CD4-positive, alpha-beta T cell treated with Interferon alpha-2 for 1 hour (primary cell): ENCODE data around the gene KCNK15.

Source experiments
- DNase-seq, 2 donors: peaks; one replicate each; pipeline ENCODE4 v3.0.0-alpha.2; 2020 to 2022

The KCNK15 gene

GRCh38 chr20:44715499-44716308, 30.0 kb upstream of the KCNK15 start:
- DNase-seq = no peak

- no peak for DNase-seq
Observed at GRCh38 chr20:44716309-44717106, 29.2 kb upstream of the KCNK15 start.

- DNase-seq = no peak
Observed at GRCh38 chr20:44717986-44718385, 27.7 kb upstream of the KCNK15 start.

- no peak for DNase-seq
Observed at GRCh38 chr20:44719841-44720240, 25.8 kb upstream of the KCNK15 start.

GRCh38 chr20:44720621-44720996, 25.1 kb upstream of the KCNK15 start:
- DNase-seq = no peak

GRCh38 chr20:44720997-44721784, 24.5 kb upstream of the KCNK15 start:
- DNase-seq = no peak

- no peak for DNase-seq
Observed at GRCh38 chr20:44721785-44722054, 23.9 kb upstream of the KCNK15 start.

- DNase-seq = no peak
Observed at GRCh38 chr20:44722990-44723389, 22.7 kb upstream of the KCNK15 start.

- DNase-seq = no peak
Observed at GRCh38 chr20:44723391-44723790, 22.3 kb upstream of the KCNK15 start.

- DNase-seq = no peak
Observed at GRCh38 chr20:44723798-44724362, 21.8 kb upstream of the KCNK15 start.

- DNase-seq = no peak
Observed at GRCh38 chr20:44724423-44725091, 21.1 kb upstream of the KCNK15 start.

- no peak for DNase-seq
Observed at GRCh38 chr20:44725837-44726236, 19.8 kb upstream of the KCNK15 start.

- no peak for DNase-seq
Observed at GRCh38 chr20:44727039-44727438, 18.6 kb upstream of the KCNK15 start.

GRCh38 chr20:44727651-44728050, 18.0 kb upstream of the KCNK15 start:
- no peak for DNase-seq

- DNase-seq = no peak
Observed at GRCh38 chr20:44728801-44729443, 16.7 kb upstream of the KCNK15 start.

GRCh38 chr20:44730441-44730840, 15.2 kb upstream of the KCNK15 start:
- no peak for DNase-seq

- no peak for DNase-seq
Observed at GRCh38 chr20:44731657-44732056, 14.0 kb upstream of the KCNK15 start.

- no peak for DNase-seq
Observed at GRCh38 chr20:44732327-44732726, 13.3 kb upstream of the KCNK15 start.

- DNase-seq = peak; percentile 47 to 63
Observed at GRCh38 chr20:44733341-44734069, 12.2 kb upstream of the KCNK15 start.

GRCh38 chr20:44734938-44735337, 10.7 kb upstream of the KCNK15 start:
- no peak for DNase-seq

- DNase-seq = no peak
Observed at GRCh38 chr20:44735816-44736169, 9.9 kb upstream of the KCNK15 start.
